ENCODE measurements around the gene RBFOX2.

Gene RBFOX2

DNA sequence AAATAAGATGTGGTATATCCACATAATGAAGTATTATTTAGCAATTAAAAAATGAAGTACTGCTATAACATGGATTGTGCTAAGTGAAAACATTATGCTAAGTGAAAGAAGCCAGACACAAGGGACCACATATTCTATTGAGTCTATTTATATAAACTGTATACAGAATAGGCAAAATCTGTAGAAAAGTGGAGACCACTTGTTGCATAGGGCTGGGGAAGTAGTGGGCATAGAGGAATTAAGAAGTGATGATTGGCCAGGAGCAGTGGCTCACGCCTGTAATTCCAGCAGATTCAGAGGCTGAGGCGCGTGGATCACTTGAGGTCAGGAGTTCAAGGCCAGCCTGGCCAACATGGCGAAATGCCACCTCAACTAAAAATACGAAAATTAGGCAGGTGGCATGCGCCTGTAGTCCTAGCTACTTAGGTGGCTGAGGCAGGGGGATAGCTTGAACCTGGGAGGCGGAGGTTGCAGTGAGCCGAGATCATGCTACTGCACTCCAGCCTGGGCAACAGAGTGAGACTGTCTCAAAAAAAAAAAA lies 109.6 kb downstream of the RBFOX2 start:
- Histone ChIP-seq H3K4me1 (ENCODE audit: control insufficient read depth in 2 of 2, insufficient read depth in 2 of 2, low read length in 2 of 2) (peaks cover 0 to 29% of the 10 kb centered on the region in 2 donors), H3K27ac (ENCODE audit: low read depth in 2 of 2, low read length in 2 of 2) (no peak overlapping the region), H3K36me3 (ENCODE audit: control insufficient read depth in 2 of 2, insufficient read depth in 2 of 2, low read length in 2 of 2) (no peaks in the 10 kb centered on the region), H3K9me3 (ENCODE audit: control insufficient read depth in 2 of 2, low read length in 2 of 2) (no peaks in the 10 kb centered on the region), H3K27me3 (ENCODE audit: control insufficient read depth in 2 of 2, insufficient read depth in 2 of 2, low read length in 2 of 2) (no peaks in the 10 kb centered on the region), H3K9ac (ENCODE audit: low read depth in 1 of 2, low read length in 2 of 2) (no peak overlapping the region), H3K4me3 (ENCODE audit: low read length in 2 of 2) (no peak overlapping the region)

DNA sequence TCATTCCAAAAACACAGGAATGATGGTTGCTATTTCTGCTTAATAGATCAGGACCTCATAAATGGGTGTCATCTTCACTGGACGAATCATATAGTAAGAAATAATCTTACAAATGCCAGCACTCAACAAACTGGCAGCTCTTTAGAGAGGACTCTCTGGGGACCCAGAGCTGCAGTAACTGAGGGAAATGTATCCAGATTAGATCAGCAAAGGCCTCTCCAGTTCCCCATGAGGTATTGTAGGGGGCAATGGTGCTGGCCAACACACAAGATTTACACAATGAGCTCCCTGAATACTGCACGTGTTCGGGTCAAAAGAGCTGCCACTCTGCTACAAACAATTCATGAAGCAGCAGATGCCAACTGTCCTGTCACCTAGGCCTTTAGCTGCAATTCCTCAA lies 110.2 kb downstream of the RBFOX2 start:
- H3K9ac ChIP-seq (ENCODE audit: low read depth in 1 of 2, low read length in 2 of 2), result no peak overlapping the region
- no peaks in the 10 kb centered on the region for H3K36me3 ChIP-seq (ENCODE audit: control insufficient read depth in 2 of 2, insufficient read depth in 2 of 2, low read length in 2 of 2)
- no peaks in the 10 kb centered on the region for H3K9me3 ChIP-seq (ENCODE audit: control insufficient read depth in 2 of 2, low read length in 2 of 2)
- H3K27me3 ChIP-seq (ENCODE audit: control insufficient read depth in 2 of 2, insufficient read depth in 2 of 2, low read length in 2 of 2), result no peaks in the 10 kb centered on the region
- no peak overlapping the region for H3K4me3 ChIP-seq (ENCODE audit: low read length in 2 of 2)
- no peak overlapping the region for H3K27ac ChIP-seq (ENCODE audit: low read depth in 2 of 2, low read length in 2 of 2)
- H3K4me1 ChIP-seq (ENCODE audit: control insufficient read depth in 2 of 2, insufficient read depth in 2 of 2, low read length in 2 of 2), result peaks cover 0 to 33% of the 10 kb centered on the region in 2 donors

DNA sequence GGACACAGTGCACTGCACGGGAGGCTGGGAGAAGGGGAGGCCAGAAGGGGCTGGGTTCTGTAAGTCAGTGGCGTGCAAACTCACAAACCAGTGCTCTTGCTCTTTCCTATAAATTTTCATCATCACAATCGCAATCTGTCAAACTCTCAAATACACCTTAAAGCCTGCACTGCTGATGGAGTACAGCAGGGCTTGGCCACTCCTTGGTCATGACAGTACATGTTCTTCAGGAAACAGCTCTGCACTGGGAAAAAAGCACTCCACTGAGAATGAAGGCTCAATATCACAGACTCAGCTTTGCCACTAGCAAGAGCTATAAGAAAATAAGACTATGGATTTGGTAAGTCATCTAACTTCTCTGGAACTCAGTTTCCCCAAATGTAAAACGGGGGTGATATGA lies 111.0 kb downstream of the RBFOX2 start:
- H3K27me3 ChIP-seq (ENCODE audit: control insufficient read depth in 2 of 2, insufficient read depth in 2 of 2, low read length in 2 of 2), result no peaks in the 10 kb centered on the region
- H3K9me3 ChIP-seq (ENCODE audit: control insufficient read depth in 2 of 2, low read length in 2 of 2), result no peaks in the 10 kb centered on the region
- H3K27ac ChIP-seq (ENCODE audit: low read depth in 2 of 2, low read length in 2 of 2), result no peak overlapping the region
- no peak overlapping the region for H3K9ac ChIP-seq (ENCODE audit: low read depth in 1 of 2, low read length in 2 of 2)
- H3K4me1 ChIP-seq (ENCODE audit: control insufficient read depth in 2 of 2, insufficient read depth in 2 of 2, low read length in 2 of 2), result peaks cover 0 to 33% of the 10 kb centered on the region in 2 donors
- no peaks in the 10 kb centered on the region for H3K36me3 ChIP-seq (ENCODE audit: control insufficient read depth in 2 of 2, insufficient read depth in 2 of 2, low read length in 2 of 2)
- H3K4me3 ChIP-seq (ENCODE audit: low read length in 2 of 2), result no peak overlapping the region

DNA sequence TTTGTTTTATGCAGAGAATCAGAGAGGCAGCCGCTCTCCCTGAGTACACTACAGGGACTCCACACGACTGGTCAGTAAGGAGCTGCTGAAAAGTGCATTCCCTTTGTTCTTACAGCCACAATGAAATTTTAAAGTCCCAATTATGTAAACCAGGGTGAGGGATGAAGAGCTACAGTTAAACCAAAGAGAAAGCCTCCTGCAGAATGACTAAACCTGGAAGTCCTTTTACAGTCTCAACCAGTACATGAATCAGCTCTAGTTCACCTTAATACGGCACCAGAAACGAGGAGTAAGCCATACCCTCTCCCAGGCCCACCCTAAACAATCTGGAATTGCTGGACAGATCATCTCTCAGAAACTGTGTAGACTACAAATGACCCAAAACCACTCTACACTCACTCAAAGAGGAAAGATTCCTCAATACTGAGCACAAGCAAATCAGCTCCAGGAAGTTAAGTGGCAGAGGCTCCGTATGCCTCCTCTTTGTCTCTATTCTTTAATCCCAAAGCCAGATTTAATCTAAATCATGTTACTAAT lies 113.1 kb downstream of the RBFOX2 start:
- Histone ChIP-seq H3K27me3 (ENCODE audit: control insufficient read depth in 2 of 2, insufficient read depth in 2 of 2, low read length in 2 of 2) (no peaks in the 10 kb centered on the region), H3K9me3 (ENCODE audit: control insufficient read depth in 2 of 2, low read length in 2 of 2) (no peaks in the 10 kb centered on the region), H3K4me3 (ENCODE audit: low read length in 2 of 2) (peak overlapping the region; percentile 78 to 80), H3K36me3 (ENCODE audit: control insufficient read depth in 2 of 2, insufficient read depth in 2 of 2, low read length in 2 of 2) (no peaks in the 10 kb centered on the region), H3K9ac (ENCODE audit: low read depth in 1 of 2, low read length in 2 of 2) (peak overlapping the region in 1 of 2 donors; percentile 66), H3K4me1 (ENCODE audit: control insufficient read depth in 2 of 2, insufficient read depth in 2 of 2, low read length in 2 of 2) (peaks cover 0 to 25% of the 10 kb centered on the region in 2 donors), H3K27ac (ENCODE audit: low read depth in 2 of 2, low read length in 2 of 2) (peak overlapping the region; percentile 3 to 70)

DNA sequence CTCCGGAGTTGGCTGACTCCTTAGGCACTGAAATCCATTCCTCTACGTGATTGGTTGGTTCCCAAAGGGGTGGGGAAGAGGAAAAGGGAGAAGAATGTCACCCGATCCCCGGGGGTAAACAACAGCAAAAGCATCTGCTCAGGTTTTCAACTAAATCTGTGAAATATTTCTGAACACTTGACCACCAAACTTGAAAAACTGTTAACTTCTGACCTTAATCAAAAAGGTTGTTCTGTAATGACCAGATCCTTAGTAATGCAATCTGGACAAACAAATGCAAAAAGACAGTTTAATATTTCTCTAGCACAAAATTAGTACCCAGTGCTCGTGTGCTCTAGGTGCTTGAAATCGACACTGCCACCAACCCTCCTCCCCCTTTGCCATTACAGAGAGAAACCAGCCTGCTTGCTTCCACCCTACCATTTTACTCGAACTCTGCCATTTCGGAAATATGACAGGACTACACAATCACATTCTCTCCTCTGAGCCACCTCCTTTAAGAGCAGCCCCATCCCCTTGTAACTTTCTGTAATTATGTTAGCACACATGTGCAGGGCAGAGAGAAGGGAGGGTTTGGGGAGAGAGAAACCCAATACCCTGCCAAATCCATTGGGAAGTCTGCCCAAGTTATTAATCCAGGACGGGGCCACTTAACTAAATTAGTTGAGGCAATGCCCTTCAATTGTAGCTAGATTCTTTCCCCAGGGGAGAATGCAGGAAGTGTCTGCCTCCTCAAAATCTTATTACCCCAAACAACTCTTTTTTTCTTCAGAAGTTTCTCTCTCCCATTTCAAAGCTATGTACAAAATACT lies 113.8 kb downstream of the RBFOX2 start:
- no peaks in the 10 kb centered on the region for H3K27me3 ChIP-seq (ENCODE audit: control insufficient read depth in 2 of 2, insufficient read depth in 2 of 2, low read length in 2 of 2)
- H3K9ac ChIP-seq (ENCODE audit: low read depth in 1 of 2, low read length in 2 of 2), result peak overlapping the region; percentile 60 to 66
- peak overlapping the region; percentile 3 to 70 for H3K27ac ChIP-seq (ENCODE audit: low read depth in 2 of 2, low read length in 2 of 2)
- H3K9me3 ChIP-seq (ENCODE audit: control insufficient read depth in 2 of 2, low read length in 2 of 2), result no peaks in the 10 kb centered on the region
- H3K36me3 ChIP-seq (ENCODE audit: control insufficient read depth in 2 of 2, insufficient read depth in 2 of 2, low read length in 2 of 2), result no peaks in the 10 kb centered on the region
- peaks cover 0 to 25% of the 10 kb centered on the region in 2 donors for H3K4me1 ChIP-seq (ENCODE audit: control insufficient read depth in 2 of 2, insufficient read depth in 2 of 2, low read length in 2 of 2)
- peak overlapping the region; percentile 78 to 80 for H3K4me3 ChIP-seq (ENCODE audit: low read length in 2 of 2)

DNA sequence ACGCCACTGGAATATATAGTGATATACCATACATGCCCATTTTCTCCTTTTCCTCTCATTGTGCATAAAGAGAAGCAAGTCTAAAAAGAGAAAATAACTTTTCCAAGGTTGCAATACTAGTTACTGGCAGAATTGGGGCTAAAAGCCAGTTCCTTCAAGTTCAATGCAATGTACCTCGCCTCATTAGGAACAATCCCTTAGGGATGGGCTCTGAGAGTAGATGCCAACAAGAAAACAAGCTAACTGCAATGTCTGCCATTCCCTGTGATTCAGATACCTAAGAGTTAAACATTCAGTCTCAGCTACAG lies 114.3 kb downstream of the RBFOX2 start:
- H3K4me1 ChIP-seq (ENCODE audit: control insufficient read depth in 2 of 2, insufficient read depth in 2 of 2, low read length in 2 of 2), result peaks cover 0 to 20% of the 10 kb centered on the region in 2 donors
- no peaks in the 10 kb centered on the region for H3K27me3 ChIP-seq (ENCODE audit: control insufficient read depth in 2 of 2, insufficient read depth in 2 of 2, low read length in 2 of 2)
- H3K27ac ChIP-seq (ENCODE audit: low read depth in 2 of 2, low read length in 2 of 2), result peak overlapping the region in 1 of 2 donors; percentile 3
- peak overlapping the region; percentile 78 to 80 for H3K4me3 ChIP-seq (ENCODE audit: low read length in 2 of 2)
- H3K36me3 ChIP-seq (ENCODE audit: control insufficient read depth in 2 of 2, insufficient read depth in 2 of 2, low read length in 2 of 2), result no peaks in the 10 kb centered on the region
- H3K9me3 ChIP-seq (ENCODE audit: control insufficient read depth in 2 of 2, low read length in 2 of 2), result no peaks in the 10 kb centered on the region
- no peak overlapping the region for H3K9ac ChIP-seq (ENCODE audit: low read depth in 1 of 2, low read length in 2 of 2)

DNA sequence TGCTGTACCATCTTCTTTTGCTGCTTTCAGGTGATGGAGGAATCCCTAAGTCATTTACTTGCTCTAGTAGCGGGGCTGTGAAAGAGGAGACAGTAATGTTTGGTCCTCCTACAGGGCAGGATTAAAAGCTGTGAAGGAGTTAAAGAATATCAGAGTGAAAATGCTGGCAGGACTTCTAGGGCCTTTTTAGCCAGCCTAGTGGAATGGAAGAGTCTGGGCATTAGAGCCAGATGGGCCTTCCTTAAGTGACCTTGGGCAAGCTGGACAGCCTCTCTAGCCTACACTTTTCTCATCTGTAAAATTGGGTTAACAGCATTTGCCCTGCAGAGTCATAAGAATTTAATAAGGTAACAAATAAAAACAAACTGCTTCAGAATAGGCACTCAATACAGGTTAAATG lies 114.7 kb downstream of the RBFOX2 start:
- H3K27me3 ChIP-seq (ENCODE audit: control insufficient read depth in 2 of 2, insufficient read depth in 2 of 2, low read length in 2 of 2), result no peaks in the 10 kb centered on the region
- no peaks in the 10 kb centered on the region for H3K36me3 ChIP-seq (ENCODE audit: control insufficient read depth in 2 of 2, insufficient read depth in 2 of 2, low read length in 2 of 2)
- peaks cover 0 to 20% of the 10 kb centered on the region in 2 donors for H3K4me1 ChIP-seq (ENCODE audit: control insufficient read depth in 2 of 2, insufficient read depth in 2 of 2, low read length in 2 of 2)
- peak overlapping the region in 1 of 2 donors; percentile 3 for H3K27ac ChIP-seq (ENCODE audit: low read depth in 2 of 2, low read length in 2 of 2)
- no peak overlapping the region for H3K4me3 ChIP-seq (ENCODE audit: low read length in 2 of 2)
- no peak overlapping the region for H3K9ac ChIP-seq (ENCODE audit: low read depth in 1 of 2, low read length in 2 of 2)
- H3K9me3 ChIP-seq (ENCODE audit: control insufficient read depth in 2 of 2, low read length in 2 of 2), result no peaks in the 10 kb centered on the region

DNA sequence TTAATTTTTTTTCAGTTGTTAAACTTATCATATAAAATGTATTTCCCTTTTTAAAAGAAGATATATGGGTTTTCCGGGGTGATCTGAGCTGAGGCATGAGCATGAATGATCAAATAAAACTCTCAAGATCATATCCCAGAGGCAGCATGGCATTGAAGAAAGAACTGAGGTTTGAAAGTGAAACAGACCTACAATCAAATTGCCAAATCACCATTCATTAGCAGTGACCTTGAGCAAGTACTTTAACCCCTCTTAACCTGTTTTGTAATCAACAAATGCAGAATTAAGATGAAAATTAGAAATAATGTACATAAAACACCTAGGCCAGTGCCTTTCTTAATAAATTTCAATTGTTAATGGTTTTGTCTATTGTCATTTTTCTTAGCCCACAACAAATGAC lies 116.0 kb downstream of the RBFOX2 start:
- H3K27ac ChIP-seq (ENCODE audit: low read depth in 2 of 2, low read length in 2 of 2), result no peak overlapping the region
- no peaks in the 10 kb centered on the region for H3K27me3 ChIP-seq (ENCODE audit: control insufficient read depth in 2 of 2, insufficient read depth in 2 of 2, low read length in 2 of 2)
- no peaks in the 10 kb centered on the region for H3K9me3 ChIP-seq (ENCODE audit: control insufficient read depth in 2 of 2, low read length in 2 of 2)
- H3K36me3 ChIP-seq (ENCODE audit: control insufficient read depth in 2 of 2, insufficient read depth in 2 of 2, low read length in 2 of 2), result no peaks in the 10 kb centered on the region
- H3K4me1 ChIP-seq (ENCODE audit: control insufficient read depth in 2 of 2, insufficient read depth in 2 of 2, low read length in 2 of 2), result peaks cover 0 to 20% of the 10 kb centered on the region in 2 donors
- H3K9ac ChIP-seq (ENCODE audit: low read depth in 1 of 2, low read length in 2 of 2), result no peak overlapping the region
- no peak overlapping the region for H3K4me3 ChIP-seq (ENCODE audit: low read length in 2 of 2)

DNA sequence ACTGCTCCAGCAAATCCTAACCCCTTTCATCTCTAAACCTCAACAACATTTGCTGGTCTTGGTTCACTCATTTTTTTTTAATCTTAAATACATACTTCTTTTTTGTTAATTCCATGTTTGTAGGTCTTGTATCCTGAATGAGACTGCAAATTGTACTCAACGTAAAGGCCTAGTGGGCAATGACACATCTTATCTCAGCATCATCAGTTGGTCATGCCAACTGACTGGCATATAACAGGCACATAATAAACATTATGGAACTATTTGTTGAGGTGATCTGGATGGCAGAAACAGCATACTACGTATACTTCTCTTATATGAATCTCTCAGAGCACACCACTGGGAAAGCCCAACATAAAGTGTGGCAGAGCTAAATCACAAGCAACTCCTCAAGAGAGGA lies 116.7 kb downstream of the RBFOX2 start:
- no peaks in the 10 kb centered on the region for H3K9me3 ChIP-seq (ENCODE audit: control insufficient read depth in 2 of 2, low read length in 2 of 2)
- H3K9ac ChIP-seq (ENCODE audit: low read depth in 1 of 2, low read length in 2 of 2), result no peak overlapping the region
- no peaks in the 10 kb centered on the region for H3K36me3 ChIP-seq (ENCODE audit: control insufficient read depth in 2 of 2, insufficient read depth in 2 of 2, low read length in 2 of 2)
- H3K27ac ChIP-seq (ENCODE audit: low read depth in 2 of 2, low read length in 2 of 2), result no peak overlapping the region
- H3K27me3 ChIP-seq (ENCODE audit: control insufficient read depth in 2 of 2, insufficient read depth in 2 of 2, low read length in 2 of 2), result no peaks in the 10 kb centered on the region
- no peak overlapping the region for H3K4me3 ChIP-seq (ENCODE audit: low read length in 2 of 2)
- peaks cover 0 to 20% of the 10 kb centered on the region in 2 donors for H3K4me1 ChIP-seq (ENCODE audit: control insufficient read depth in 2 of 2, insufficient read depth in 2 of 2, low read length in 2 of 2)

DNA sequence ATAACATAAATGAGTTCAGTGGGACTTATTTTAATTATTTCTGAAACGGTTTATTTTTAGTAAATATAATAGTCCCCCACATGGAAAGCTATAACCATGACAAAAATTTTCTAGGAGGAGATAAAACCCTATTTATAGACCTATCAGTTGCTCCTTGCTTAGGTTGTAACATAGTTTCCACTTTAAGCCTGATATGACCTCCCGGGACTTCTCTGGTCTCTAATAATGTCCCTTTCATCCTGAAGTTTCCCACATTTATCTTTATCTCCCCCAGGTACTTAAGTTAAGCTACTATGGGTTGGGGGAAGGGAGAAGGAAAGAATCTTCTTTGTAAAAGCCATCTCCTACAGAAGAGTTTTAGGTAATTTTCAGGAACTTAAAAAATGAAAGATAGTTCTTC lies 117.7 kb downstream of the RBFOX2 start:
- H3K36me3 ChIP-seq (ENCODE audit: control insufficient read depth in 2 of 2, insufficient read depth in 2 of 2, low read length in 2 of 2), result no peaks in the 10 kb centered on the region
- no peak overlapping the region for H3K4me3 ChIP-seq (ENCODE audit: low read length in 2 of 2)
- no peak overlapping the region for H3K27ac ChIP-seq (ENCODE audit: low read depth in 2 of 2, low read length in 2 of 2)
- H3K9ac ChIP-seq (ENCODE audit: low read depth in 1 of 2, low read length in 2 of 2), result no peak overlapping the region
- H3K9me3 ChIP-seq (ENCODE audit: control insufficient read depth in 2 of 2, low read length in 2 of 2), result no peaks in the 10 kb centered on the region
- H3K4me1 ChIP-seq (ENCODE audit: control insufficient read depth in 2 of 2, insufficient read depth in 2 of 2, low read length in 2 of 2), result peaks cover 0 to 18% of the 10 kb centered on the region in 2 donors
- H3K27me3 ChIP-seq (ENCODE audit: control insufficient read depth in 2 of 2, insufficient read depth in 2 of 2, low read length in 2 of 2), result no peaks in the 10 kb centered on the region
